Tibial nerve (tissue), 4 donors: ENCODE measurements around the gene HS3ST1. TPM values are rescaled to one million over a fixed set of nuclear protein-coding genes. Genes with fewer than 3 reads are reported as not detected.

Experiments used
- DNase-seq, 2 donors: peaks; one replicate each; pipeline ENCODE4 v3.0.0-alpha.2; 2019; ENCODE audit warnings: low spot score in 2 of 2
- H3K27ac ChIP-seq, 4 donors: fragments of 200-600 bp; sonication (generic) in 3 of 4; one replicate each; pipeline ENCODE4 v1.5.1; 2017 to 2019; ENCODE audit warnings: mild to moderate bottlenecking in 1 of 4
- H3K27me3 ChIP-seq, 2 donors: fragments of 200-600 bp; sonication (generic) in 1 of 2; one replicate each; pipeline versions ENCODE4 v1.5.1 to v1.6.0; 2017 to 2019
- H3K36me3 ChIP-seq, 3 donors: fragments of 200-600 bp; sonication (generic); one replicate each; pipeline ENCODE4 v1.5.1; 2018 to 2019
- H3K4me1 ChIP-seq, 4 donors: fragments of 200-600 bp; sonication (generic) in 3 of 4; one replicate each; pipeline ENCODE4 v1.5.1; 2017 to 2019
- H3K4me3 ChIP-seq, 4 donors: fragments of 200-600 bp; sonication (generic) in 3 of 4; one replicate each; pipeline ENCODE4 v1.5.1; 2017 to 2019; ENCODE audit warnings: mild to moderate bottlenecking in 1 of 4, moderate library complexity in 1 of 4
- H3K9me3 ChIP-seq, 4 donors: fragments of 200-600 bp; sonication (generic) in 3 of 4; one replicate each; pipeline ENCODE4 v1.5.1; 2017 to 2019
- EP300 ChIP-seq, 2 donors: sonication (generic); formaldehyde crosslinking; IDR thresholded peaks; one replicate each; pipeline ENCODE4 v1.6.1; 2017; ENCODE audit warnings: antibody characterized with exemption in 2 of 2, mild to moderate bottlenecking in 1 of 2
- POLR2A ChIP-seq, 2 donors: fragments of 450-650 bp; IDR thresholded peaks; one replicate each; pipeline ENCODE4 v1.6.1; 2017; ENCODE audit warnings: antibody characterized with exemption in 2 of 2, mild to moderate bottlenecking in 2 of 2, moderate library complexity in 2 of 2
- WGBS, 2 donors: methylation state at CpG; one replicate each; pipeline ENCODE4 v1.1.5; 2018; 5-methylcytosine and 5-hydroxymethylcytosine counted together
- total RNA-seq, 4 donors: library from RNA; depleted of rRNA; stranded (reverse); fragments of >200 nt; gene quantifications; one replicate each; pipeline ENCODE4 v1.1.0, GENCODE V29; 2016
- TF ChIP-seq, protein P1 (sequence below), 5 experiments: fragments of 200-600 bp in 3 of 5; fragments of 450-650 bp in 2 of 5; sonication (generic) in 3 of 5; IDR thresholded peaks; one replicate each; pipeline ENCODE4 v1.5.1; 2016 to 2019; ENCODE audit warnings: antibody characterized with exemption in 5 of 5, mild to moderate bottlenecking in 3 of 5, moderate library complexity in 2 of 5

Gene HS3ST1
- total RNA-seq, 4 donors from 2014 or later, result 0.21 to 6.0 (median 2.1) TPM

DNA sequence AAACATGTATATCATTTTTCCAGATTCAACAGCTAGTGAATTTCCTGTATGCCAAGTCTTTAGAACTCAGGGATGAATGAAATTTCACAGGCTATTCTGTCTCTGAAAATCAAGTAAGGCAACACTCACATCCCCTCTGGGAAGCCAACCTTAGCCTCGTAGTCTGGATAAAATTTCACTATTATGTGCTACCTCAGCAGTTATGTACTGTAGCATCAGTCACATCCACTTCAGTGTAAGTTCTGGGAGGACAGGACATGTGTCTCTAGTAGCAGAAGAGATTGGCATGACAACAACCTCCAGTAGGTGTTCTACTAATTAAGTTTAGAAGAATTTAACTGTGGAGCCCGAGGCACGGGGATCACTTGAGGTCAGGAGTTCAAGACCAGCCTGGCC lies 42.4 kb upstream of the HS3ST1 start:
- Histone ChIP-seq H3K27ac (peak overlapping the region in 1 of 4 donors; percentile 22), H3K4me1 (no peaks in the 10 kb centered on the region), H3K27me3 (no peaks in the 10 kb centered on the region), H3K36me3 (no peaks in the 10 kb centered on the region), H3K4me3 (no peak overlapping the region), H3K9me3 (no peaks in the 10 kb centered on the region)
- no peak for DNase-seq
- no peak for TF ChIP-seq POLR2A (IDR thresholded peaks at IDR 0.05)
- TF ChIP-seq, protein P1, sequence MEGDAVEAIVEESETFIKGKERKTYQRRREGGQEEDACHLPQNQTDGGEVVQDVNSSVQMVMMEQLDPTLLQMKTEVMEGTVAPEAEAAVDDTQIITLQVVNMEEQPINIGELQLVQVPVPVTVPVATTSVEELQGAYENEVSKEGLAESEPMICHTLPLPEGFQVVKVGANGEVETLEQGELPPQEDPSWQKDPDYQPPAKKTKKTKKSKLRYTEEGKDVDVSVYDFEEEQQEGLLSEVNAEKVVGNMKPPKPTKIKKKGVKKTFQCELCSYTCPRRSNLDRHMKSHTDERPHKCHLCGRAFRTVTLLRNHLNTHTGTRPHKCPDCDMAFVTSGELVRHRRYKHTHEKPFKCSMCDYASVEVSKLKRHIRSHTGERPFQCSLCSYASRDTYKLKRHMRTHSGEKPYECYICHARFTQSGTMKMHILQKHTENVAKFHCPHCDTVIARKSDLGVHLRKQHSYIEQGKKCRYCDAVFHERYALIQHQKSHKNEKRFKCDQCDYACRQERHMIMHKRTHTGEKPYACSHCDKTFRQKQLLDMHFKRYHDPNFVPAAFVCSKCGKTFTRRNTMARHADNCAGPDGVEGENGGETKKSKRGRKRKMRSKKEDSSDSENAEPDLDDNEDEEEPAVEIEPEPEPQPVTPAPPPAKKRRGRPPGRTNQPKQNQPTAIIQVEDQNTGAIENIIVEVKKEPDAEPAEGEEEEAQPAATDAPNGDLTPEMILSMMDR (IDR thresholded peaks at IDR 0.05), result no peak
- TF ChIP-seq EP300 (IDR thresholded peaks at IDR 0.05), result no peak
- 80 to 85% methylated on average over 3 of the region's 3 CpGs for WGBS, 2 donors

DNA sequence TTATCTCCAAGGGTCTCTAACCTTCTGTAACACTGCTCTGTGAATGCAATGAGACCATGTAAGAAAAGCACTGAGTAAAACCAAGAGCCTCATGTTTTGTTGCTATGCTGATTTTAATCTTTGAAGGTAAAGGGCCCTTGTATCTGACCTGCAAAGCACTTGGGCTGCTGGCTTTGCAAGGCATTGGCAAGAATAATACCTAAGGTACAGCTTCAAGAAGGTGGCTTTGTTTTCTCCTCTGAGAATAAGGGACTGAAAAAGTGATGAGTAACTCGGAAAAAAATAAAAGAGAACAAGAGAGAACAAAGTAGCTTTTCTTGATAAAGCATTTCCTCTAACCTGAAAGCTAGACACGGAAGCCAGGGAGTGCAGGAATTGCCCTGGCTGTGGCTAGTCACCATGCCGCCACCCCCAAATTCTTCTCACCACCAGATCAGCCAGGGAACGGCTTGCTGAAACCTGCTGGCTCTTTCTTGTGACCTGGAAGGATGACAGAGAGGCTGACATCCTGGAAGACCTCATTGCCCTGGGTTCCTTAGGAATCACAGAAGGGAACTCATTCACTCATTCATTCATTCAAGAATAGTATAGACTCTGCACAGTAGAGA lies 41.8 kb upstream of the HS3ST1 start:
- no peaks in the 10 kb centered on the region for H3K27me3 ChIP-seq
- TF ChIP-seq EP300 (IDR thresholded peaks at IDR 0.05), result no peak
- TF ChIP-seq, protein P1 (IDR thresholded peaks at IDR 0.05), result no peak
- no peak for TF ChIP-seq POLR2A (IDR thresholded peaks at IDR 0.05)
- no peaks in the 10 kb centered on the region for H3K9me3 ChIP-seq
- H3K27ac ChIP-seq, result no peak overlapping the region
- no peak overlapping the region for H3K4me3 ChIP-seq
- DNase-seq, result no peak
- no peaks in the 10 kb centered on the region for H3K4me1 ChIP-seq
- H3K36me3 ChIP-seq, result no peaks in the 10 kb centered on the region
- WGBS, 2 donors, result 61 to 67% methylated on average over 4 of the region's 4 CpGs

DNA sequence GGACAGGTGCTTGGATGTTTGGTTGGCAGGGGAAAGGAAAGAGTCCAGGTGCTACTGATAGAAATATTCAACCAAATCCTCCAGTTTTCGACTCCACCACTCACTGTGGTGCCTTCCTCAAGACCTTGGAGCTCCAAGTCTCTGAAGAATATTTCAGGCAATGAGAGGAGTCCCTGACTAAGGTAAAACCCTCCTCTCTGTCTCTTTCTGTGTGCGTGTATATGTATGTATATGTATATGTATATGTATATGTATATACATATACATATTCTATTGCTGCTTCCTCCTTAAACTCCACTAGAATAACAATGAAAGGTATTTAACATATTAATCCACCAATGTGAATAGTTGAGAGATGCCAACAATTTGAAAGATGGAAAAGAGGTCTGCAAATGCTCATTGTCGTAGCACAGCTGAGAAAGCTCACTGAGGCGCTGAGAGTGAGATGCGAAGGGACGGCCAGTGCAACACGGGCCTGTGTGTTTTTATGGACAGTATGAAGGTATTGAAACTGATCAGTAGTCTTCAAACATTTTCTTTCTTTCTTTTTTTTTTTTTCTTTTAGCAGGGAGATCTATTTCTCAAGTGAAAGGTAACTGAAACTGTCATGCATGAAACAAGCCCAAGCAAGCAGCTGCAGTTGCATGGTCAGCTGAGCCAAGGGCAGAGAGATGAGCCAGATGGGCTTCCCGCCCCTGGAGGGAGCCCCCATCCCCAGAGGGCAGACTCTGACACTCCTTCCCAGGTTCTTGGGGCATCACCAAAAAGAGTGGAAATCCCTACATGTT lies 41.1 kb upstream of the HS3ST1 start:
- TF ChIP-seq, protein P1 (IDR thresholded peaks at IDR 0.05), result no peak
- TF ChIP-seq POLR2A (IDR thresholded peaks at IDR 0.05) (no peak), EP300 (IDR thresholded peaks at IDR 0.05) (no peak)
- 78 to 81% methylated on average over 8 of the region's 8 CpGs for WGBS, 2 donors
- H3K4me3 ChIP-seq, result no peak overlapping the region
- DNase-seq, result no peak
- H3K4me1 ChIP-seq, result no peaks in the 10 kb centered on the region
- H3K27me3 ChIP-seq, result no peaks in the 10 kb centered on the region
- no peaks in the 10 kb centered on the region for H3K9me3 ChIP-seq
- no peaks in the 10 kb centered on the region for H3K36me3 ChIP-seq
- H3K27ac ChIP-seq, result no peak overlapping the region

DNA sequence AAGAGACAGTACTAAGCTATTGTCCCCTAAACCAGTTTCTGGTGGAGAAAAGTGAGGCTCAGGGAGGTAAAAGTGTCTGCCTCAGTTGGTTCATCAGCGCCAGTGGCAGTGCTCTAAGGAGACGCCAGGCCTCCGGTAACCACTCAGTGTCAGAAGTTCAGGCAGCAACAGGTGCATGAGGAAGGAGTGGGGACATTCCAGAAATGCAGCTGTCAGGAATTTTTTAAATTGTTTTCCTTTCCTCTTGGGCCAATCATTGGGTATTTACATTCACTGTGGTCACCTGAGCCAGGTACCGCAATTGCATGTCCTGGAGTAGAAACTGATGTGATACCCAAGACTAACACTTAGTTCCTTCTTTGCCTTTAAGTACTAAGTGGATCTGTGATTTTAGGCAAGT lies 40.2 kb upstream of the HS3ST1 start:
- H3K27ac ChIP-seq, result no peak overlapping the region
- no peaks in the 10 kb centered on the region for H3K9me3 ChIP-seq
- WGBS, 2 donors, result 79 to 93% methylated on average over 4 of the region's 4 CpGs
- no peaks in the 10 kb centered on the region for H3K36me3 ChIP-seq
- no peaks in the 10 kb centered on the region for H3K27me3 ChIP-seq
- no peak for DNase-seq
- no peak overlapping the region for H3K4me3 ChIP-seq
- no peak for TF ChIP-seq EP300 (IDR thresholded peaks at IDR 0.05)
- TF ChIP-seq, protein P1 (IDR thresholded peaks at IDR 0.05), result no peak
- TF ChIP-seq POLR2A (IDR thresholded peaks at IDR 0.05), result no peak
- no peaks in the 10 kb centered on the region for H3K4me1 ChIP-seq

DNA sequence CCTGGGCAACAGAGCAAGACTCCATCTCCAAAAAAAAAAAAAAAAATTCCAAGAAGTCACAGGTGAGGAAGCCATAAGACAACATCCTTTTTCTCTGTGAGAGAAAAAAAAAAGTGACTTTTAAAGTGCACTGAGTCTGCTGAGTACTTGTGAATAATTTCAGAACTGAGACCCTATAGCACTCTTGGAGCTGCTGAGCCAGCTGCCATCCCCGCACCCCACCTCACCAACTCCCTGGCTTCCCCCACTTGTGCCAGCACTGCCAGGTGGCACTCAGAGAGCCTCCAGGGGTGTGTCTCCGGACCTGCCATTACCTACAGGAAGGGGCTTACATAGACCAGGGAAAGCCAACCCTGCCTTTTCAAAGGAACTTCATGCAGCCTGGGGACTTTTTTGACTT lies 39.2 kb upstream of the HS3ST1 start:
- no peaks in the 10 kb centered on the region for H3K27me3 ChIP-seq
- H3K36me3 ChIP-seq, result no peaks in the 10 kb centered on the region
- 50 to 72% methylated on average over 2 of the region's 2 CpGs for WGBS, 2 donors
- no peaks in the 10 kb centered on the region for H3K4me1 ChIP-seq
- no peak overlapping the region for H3K4me3 ChIP-seq
- no peaks in the 10 kb centered on the region for H3K9me3 ChIP-seq
- no peak overlapping the region for H3K27ac ChIP-seq
- no peak for DNase-seq
- no peak for TF ChIP-seq POLR2A (IDR thresholded peaks at IDR 0.05)
- no peak for TF ChIP-seq EP300 (IDR thresholded peaks at IDR 0.05)
- TF ChIP-seq, protein P1 (IDR thresholded peaks at IDR 0.05), result no peak
